OCI-LY7 (cell line): ENCODE measurements around the gene SLCO1B3. TPM values are rescaled to one million over a fixed set of nuclear protein-coding genes. Genes with fewer than 3 reads are reported as not detected.
A peak's percentile ranks its signal among the peaks of the same experiment; 100 is the strongest.
"Not testable (repeated sequence)": the region's sequence is repeated elsewhere in the genome, so short reads cannot be mapped to it uniquely, and the experiment has no call there.

Experiments used
- BruUV-seq: library from RNA; stranded (reverse); fragments of 400-500 nt; replicated peaks from 2 replicates; lab custom pipeline; 2021; lab: Mats Ljungman, UMichigan
- CTCF ChIA-PET: fragments of 300-600 bp; sonication (Branson Sonifier 250); formaldehyde crosslinking; loops from one replicate; lab custom pipeline; 2022; ENCODE audit warnings: antibody characterized with exemption; ENCODE audit not compliant: unreplicated experiment; lab: Charles Lee
- POLR2A ChIA-PET: fragments of 300-600 bp; sonication (Branson Sonifier 250); formaldehyde crosslinking; loops from one replicate; lab custom pipeline; 2022; ENCODE audit warnings: antibody characterized with exemption; lab: Charles Lee
- DNase-seq: peaks from one replicate; pipeline ENCODE4 v3.0.0-alpha.2; 2015; ENCODE audit warnings: low spot score
- H2AFZ ChIP-seq: fragments of 200-600 bp; sonication (generic), shearing (Covaris generic); 2 replicates; pipeline ENCODE4 v1.6.1; 2014; ENCODE audit warnings: mild to moderate bottlenecking, antibody characterized with exemption, low read length, moderate library complexity
- H3K27ac ChIP-seq: fragments of 200-600 bp; sonication (generic); 2 replicates; pipeline ENCODE4 v1.5.1; 2014; ENCODE audit warnings: mixed run types, low read depth, mild to moderate bottlenecking, moderate library complexity, low read length, inconsistent platforms; ENCODE audit not compliant: poor library complexity, severe bottlenecking
- H3K36me3 ChIP-seq: fragments of 200-600 bp; sonication (generic); 2 replicates; pipeline ENCODE4 v1.6.1; 2014; ENCODE audit warnings: mild to moderate bottlenecking, antibody characterized with exemption, low read length, moderate library complexity, mixed read lengths; ENCODE audit not compliant: insufficient read depth
- H3K4me1 ChIP-seq: fragments of 200-600 bp; sonication (generic); 2 replicates; pipeline ENCODE4 v1.5.1; 2014; ENCODE audit warnings: mild to moderate bottlenecking, low read length; ENCODE audit not compliant: insufficient read depth, poor library complexity, severe bottlenecking
- H3K4me2 ChIP-seq: fragments of 200-600 bp; sonication (generic); 2 replicates; pipeline ENCODE4 v1.6.1; 2014; ENCODE audit warnings: mild to moderate bottlenecking, low read length
- H3K4me3 ChIP-seq: fragments of 200-600 bp; sonication (generic); 2 replicates; pipeline ENCODE4 v1.5.1; 2014; ENCODE audit warnings: mild to moderate bottlenecking, low read depth, low read length; ENCODE audit not compliant: poor library complexity, severe bottlenecking
- H3K79me2 ChIP-seq: fragments of 200-600 bp; sonication (generic); 2 replicates; pipeline ENCODE4 v1.6.1; 2016; ENCODE audit warnings: low read depth, mild to moderate bottlenecking, low read length, moderate library complexity, mixed read lengths; ENCODE audit not compliant: insufficient read depth
- H3K9me2 ChIP-seq: fragments of 200-600 bp; sonication (generic); 2 replicates; pipeline ENCODE4 v1.6.1; 2016; ENCODE audit warnings: mild to moderate bottlenecking, low read length, mixed read lengths; ENCODE audit not compliant: insufficient read depth
- H3K9me3 ChIP-seq: fragments of 200-600 bp; sonication (generic); 2 replicates; pipeline ENCODE4 v1.6.1; 2014; ENCODE audit warnings: mild to moderate bottlenecking, mixed run types, low read length, mixed read lengths
- H4K20me1 ChIP-seq: fragments of 200-600 bp; sonication (generic); 2 replicates; pipeline ENCODE4 v1.6.1; 2014; ENCODE audit warnings: mild to moderate bottlenecking, antibody characterized with exemption, low read length, moderate library complexity, mixed read lengths; ENCODE audit not compliant: insufficient read depth
- CTCF ChIP-seq: fragments of 200-600 bp; sonication (generic); conservative IDR thresholded peaks from 2 replicates; pipeline ENCODE4 v1.5.1; 2014; ENCODE audit warnings: mild to moderate bottlenecking, antibody characterized with exemption, low read length, moderate library complexity, mixed read lengths
- EZH2phosphoT487 ChIP-seq: fragments of 200-600 bp; sonication (generic); IDR thresholded peaks from 2 replicates; pipeline ENCODE4 v1.6.1; 2018; ENCODE audit warnings: low read depth, borderline replicate concordance, mild to moderate bottlenecking, mixed run types, antibody characterized with exemption, low read length, moderate library complexity, mixed read lengths
- intact Hi-C: fragments of 100-400 bp; cut with micrococcal nuclease; formaldehyde crosslinking; loops from one replicate; pipeline ENCODE4 v1.10.0; 2022; ENCODE audit not compliant: unreplicated experiment
- total RNA-seq, 2 experiments: library from RNA; depleted of rRNA in 1 of 2; stranded (reverse); fragments of >200 nt in 1 of 2; shearing (Covaris generic) in 1 of 2; gene quantifications; 2 replicates each; pipeline ENCODE4 v1.2.3, GENCODE V29; 2014 to 2022

Gene SLCO1B3
- total RNA-seq, 2 experiments from 2014 or later, result not detected

GRCh38 chr12:20783796-20784357, 26.6 kb upstream of the SLCO1B3 start:
- DNase-seq, H3K36me3 ChIP-seq, POLR2A ChIA-PET, H3K4me3 ChIP-seq, H3K9me3 ChIP-seq, H3K4me2 ChIP-seq, H3K4me1 ChIP-seq, CTCF ChIA-PET, H4K20me1 ChIP-seq, H3K79me2 ChIP-seq, H3K9me2 ChIP-seq, H3K27ac ChIP-seq, BruUV-seq, intact Hi-C loops, H2AFZ ChIP-seq: not testable (repeated sequence)

- intact Hi-C loops, result no loop called here
- no peak overlapping the region for H3K4me3 ChIP-seq
- POLR2A ChIA-PET, result no interaction called here
- H3K36me3 ChIP-seq, result no peaks in the 10 kb centered on the region
- no peak overlapping the region for H3K4me2 ChIP-seq
- H3K9me2 ChIP-seq, result no peaks in the 10 kb centered on the region
- H3K4me1 ChIP-seq, result no peaks in the 10 kb centered on the region
- DNase-seq, result no peak
- no TSS peak for BruUV-seq
- no peaks in the 10 kb centered on the region for H4K20me1 ChIP-seq
- no peak for TF ChIP-seq CTCF
- no peak overlapping the region for H3K27ac ChIP-seq
- H3K79me2 ChIP-seq, result no peaks in the 10 kb centered on the region
- H2AFZ ChIP-seq, result no peak overlapping the region
- no peaks in the 10 kb centered on the region for H3K9me3 ChIP-seq
- CTCF ChIA-PET, result no interaction called here
These were observed 17.5 kb upstream of the SLCO1B3 start for GRCh38 chr12:20792971-20793370.

GRCh38 chr12:20798554-20798953, 12.0 kb upstream of the SLCO1B3 start:
- peak; percentile 5 for DNase-seq
- ChIA-PET POLR2A (no interaction called here), CTCF (no interaction called here)
- no TSS peak for BruUV-seq
- no peaks in the 10 kb centered on the region for H3K79me2 ChIP-seq
- H2AFZ ChIP-seq, result no peak overlapping the region
- no peaks in the 10 kb centered on the region for H3K9me3 ChIP-seq
- no peak overlapping the region for H3K27ac ChIP-seq
- intact Hi-C loops, result no loop called here
- no peak overlapping the region for H3K4me3 ChIP-seq
- no peak overlapping the region for H3K4me2 ChIP-seq
- TF ChIP-seq CTCF (peak; percentile 29; the same call in 1 of the 2 replicates), EZH2phosphoT487 (no peak)
- H3K9me2 ChIP-seq, result no peaks in the 10 kb centered on the region
- no peaks in the 10 kb centered on the region for H3K4me1 ChIP-seq
- H4K20me1 ChIP-seq, result no peaks in the 10 kb centered on the region
- no peaks in the 10 kb centered on the region for H3K36me3 ChIP-seq
